H9 (cell line): ENCODE measurements around the gene UBE2L3. TPM values are rescaled to one million over a fixed set of nuclear protein-coding genes. Genes with fewer than 3 reads are reported as not detected.

Source experiments
- DNase-seq: peaks from one replicate; pipeline ENCODE4 v3.0.0-alpha.2; 2017
- H2AFZ ChIP-seq: one replicate; pipeline ENCODE4 v1.6.1; 2013; ENCODE audit warnings: mild to moderate bottlenecking, low read length, control low read depth, moderate library complexity
- H2AK5ac ChIP-seq: 2 replicates; pipeline ENCODE4 v1.6.1; 2013; ENCODE audit warnings: low read length, control low read depth, mixed read lengths; ENCODE audit not compliant: insufficient read length
- H2BK120ac ChIP-seq: one replicate; pipeline ENCODE4 v1.6.1; 2013; ENCODE audit warnings: low read depth, mild to moderate bottlenecking, low read length, control low read depth, inconsistent platforms; ENCODE audit not compliant: poor library complexity, severe bottlenecking
- H2BK12ac ChIP-seq: 2 replicates; pipeline ENCODE4 v1.6.1; 2013; ENCODE audit warnings: low read length, control low read depth, mixed read lengths, low read depth; ENCODE audit not compliant: insufficient read length
- H2BK15ac ChIP-seq: 2 replicates; pipeline ENCODE4 v1.6.1; 2013; ENCODE audit warnings: low read depth, low read length, control low read depth
- H2BK20ac ChIP-seq: one replicate; pipeline ENCODE4 v1.6.1; 2013; ENCODE audit warnings: low read depth, mild to moderate bottlenecking, low read length, control low read depth, inconsistent platforms; ENCODE audit not compliant: poor library complexity, severe bottlenecking
- H2BK5ac ChIP-seq: 2 replicates; pipeline ENCODE4 v1.6.1; 2013; ENCODE audit warnings: low read length, control low read depth, mixed read lengths; ENCODE audit not compliant: insufficient read length
- H3K14ac ChIP-seq: 2 replicates; pipeline ENCODE4 v1.6.1; 2013; ENCODE audit warnings: low read length, control low read depth; ENCODE audit not compliant: insufficient read depth
- H3K18ac ChIP-seq: 2 replicates; pipeline ENCODE4 v1.6.1; 2013; ENCODE audit warnings: low read depth, mild to moderate bottlenecking, mixed read lengths, low read length, control low read depth; ENCODE audit not compliant: insufficient read length
- H3K23ac ChIP-seq: 2 replicates; pipeline ENCODE4 v1.6.1; 2013; ENCODE audit warnings: low read length, control low read depth, mixed read lengths, low read depth; ENCODE audit not compliant: insufficient read length
- H3K23me2 ChIP-seq: 2 replicates; pipeline ENCODE4 v1.6.1; 2013; ENCODE audit warnings: low read depth, mild to moderate bottlenecking, mixed read lengths, low read length, control low read depth; ENCODE audit not compliant: insufficient read length, poor library complexity, severe bottlenecking
- H3K27ac ChIP-seq: 2 replicates; pipeline ENCODE4 v1.5.1; 2013; ENCODE audit warnings: low read length, control low read depth, mixed read lengths, low read depth; ENCODE audit not compliant: insufficient read length
- H3K27me3 ChIP-seq: 2 replicates; pipeline ENCODE4 v1.6.1; 2013; ENCODE audit warnings: low read length, control low read depth, inconsistent platforms; ENCODE audit not compliant: insufficient read depth
- H3K4ac ChIP-seq: 2 replicates; pipeline ENCODE4 v1.6.1; 2013; ENCODE audit warnings: low read depth, mild to moderate bottlenecking, control low read depth, inconsistent platforms, low read length, moderate library complexity
- H3K4me1 ChIP-seq: 2 replicates; pipeline ENCODE4 v1.6.1; 2013; ENCODE audit warnings: low read length, control low read depth, inconsistent platforms; ENCODE audit not compliant: insufficient read depth
- H3K4me2 ChIP-seq: 2 replicates; pipeline ENCODE4 v1.6.1; 2013; ENCODE audit warnings: low read length, control low read depth, mixed read lengths; ENCODE audit not compliant: insufficient read length, insufficient read depth
- H3K56ac ChIP-seq: 2 replicates; pipeline ENCODE4 v1.6.1; 2013; ENCODE audit warnings: low read depth, mild to moderate bottlenecking, mixed read lengths, low read length, control low read depth; ENCODE audit not compliant: insufficient read length
- H3K79me1 ChIP-seq: 2 replicates; pipeline ENCODE4 v1.6.1; 2013; ENCODE audit warnings: low read depth, mild to moderate bottlenecking, moderate library complexity, low read length, control low read depth, inconsistent platforms; ENCODE audit not compliant: insufficient read depth, poor library complexity, severe bottlenecking
- H3K79me2 ChIP-seq: 2 replicates; pipeline ENCODE4 v1.6.1; 2013; ENCODE audit warnings: low read length, control low read depth, inconsistent platforms; ENCODE audit not compliant: insufficient read depth
- H3K9ac ChIP-seq: 2 replicates; pipeline ENCODE4 v1.6.1; 2013; ENCODE audit warnings: low read length, control low read depth, mixed read lengths; ENCODE audit not compliant: insufficient read length; ENCODE audit errors: extremely low read depth
- H3K9me3 ChIP-seq: one replicate; pipeline ENCODE4 v1.6.1; 2013; ENCODE audit warnings: low read depth, low read length, inconsistent platforms; ENCODE audit not compliant: control insufficient read depth
- H3T11ph ChIP-seq: one replicate; pipeline ENCODE4 v1.6.1; 2013; ENCODE audit warnings: mild to moderate bottlenecking, low read length, control low read depth, inconsistent platforms
- H4K20me1 ChIP-seq: one replicate; pipeline ENCODE4 v1.6.1; 2013; ENCODE audit not compliant: control insufficient read depth, insufficient read length, insufficient read depth
- H4K5ac ChIP-seq: 2 replicates; pipeline ENCODE4 v1.6.1; 2013; ENCODE audit warnings: low read depth, mild to moderate bottlenecking, mixed read lengths, low read length, control low read depth; ENCODE audit not compliant: insufficient read length
- H4K8ac ChIP-seq: replicated peaks from 2 replicates; pipeline ENCODE4 v1.6.1; 2013; ENCODE audit warnings: low read length, control low read depth, mixed read lengths, low read depth; ENCODE audit not compliant: insufficient read length
- H4K91ac ChIP-seq: 2 replicates; pipeline ENCODE4 v1.6.1; 2013; ENCODE audit warnings: low read depth, mild to moderate bottlenecking, moderate library complexity, mixed read lengths, low read length, control low read depth; ENCODE audit not compliant: insufficient read length
- H3K27ac Mint-ChIP-seq, 3 experiments: 2 replicates in 2 of 3; 3 replicates in 1 of 3; pipeline ENCODE4 v1.8.0; 2020 to 2021; ENCODE audit warnings: mixed read lengths in 3 of 3, mild to moderate bottlenecking in 1 of 3, moderate library complexity in 1 of 3
- H3K27me3 Mint-ChIP-seq: 2 replicates; pipeline ENCODE4 v1.8.0; 2021; ENCODE audit warnings: low read depth, mild to moderate bottlenecking, moderate library complexity, mixed read lengths
- H3K36me3 Mint-ChIP-seq, 3 experiments: 2 replicates in 2 of 3; 3 replicates in 1 of 3; pipeline ENCODE4 v1.8.0; 2020 to 2021; ENCODE audit warnings: low read depth in 3 of 3, mixed read lengths in 3 of 3; ENCODE audit not compliant: insufficient read depth in 1 of 3
- H3K4me1 Mint-ChIP-seq, 2 experiments: 2 replicates each; pipeline ENCODE4 v1.8.0; 2020; ENCODE audit warnings: mixed read lengths in 2 of 2
- H3K4me3 Mint-ChIP-seq, 2 experiments: 2 replicates in 1 of 2; 3 replicates in 1 of 2; pipeline ENCODE4 v1.8.0; 2020 to 2021; ENCODE audit warnings: mild to moderate bottlenecking in 2 of 2, mixed read lengths in 2 of 2, moderate library complexity in 1 of 2
- H3K9me3 Mint-ChIP-seq, 2 experiments: 2 replicates in 1 of 2; 3 replicates in 1 of 2; pipeline ENCODE4 v1.8.0; 2020; ENCODE audit warnings: mild to moderate bottlenecking in 2 of 2, mixed read lengths in 2 of 2, moderate library complexity in 1 of 2
- WGBS: extraction: QIAGEN DNeasy Blood & Tissue Kit; methylation state at CpG from one replicate; pipeline ENCODE4 v1.1.7; 2013; ENCODE audit warnings: missing lambda C conversion rate, low lambda C conversion rate, mixed read lengths; ENCODE audit not compliant: insufficient read length; ENCODE audit errors: extremely low coverage; 5-methylcytosine and 5-hydroxymethylcytosine counted together
- total RNA-seq: library from RNA; stranded (reverse); gene quantifications from 2 replicates; pipeline ENCODE4 v1.2.1, GENCODE V29; 2021
- TF ChIP-seq, protein P1 (sequence below): fragments of 200-600 bp; sonication (generic); conservative IDR thresholded peaks from 3 replicates; pipeline ENCODE4 v1.8.0; 2021; ENCODE audit warnings: antibody characterized with exemption, mild to moderate bottlenecking

Gene UBE2L3
- total RNA-seq, 1 experiment from 2014 or later, result 79.7 TPM

DNA sequence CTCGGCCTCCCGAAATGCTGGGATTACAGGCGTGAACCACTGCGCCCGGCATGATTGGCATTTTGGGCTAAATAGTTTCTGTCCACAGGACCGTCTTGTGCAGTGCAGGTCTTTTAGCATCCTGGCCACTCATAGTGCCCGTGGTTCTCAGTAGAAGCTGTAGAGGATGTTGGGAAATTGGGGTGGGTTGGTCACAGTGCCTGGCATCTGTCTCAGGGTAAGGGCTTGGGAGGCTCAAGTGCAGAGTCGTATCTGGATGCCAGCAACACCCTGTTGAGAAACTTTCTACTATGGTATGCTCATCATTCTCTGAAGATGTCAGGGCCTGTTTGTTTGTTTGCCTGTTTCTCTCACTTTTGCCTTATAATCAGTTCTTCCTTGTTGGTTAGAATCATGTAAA lies 21.9 kb downstream of the UBE2L3 start:
- no CpG with 5 or more reads among the region's 8 CpGs for WGBS
- Histone ChIP-seq H2BK120ac (no peak overlapping the region), H3K23ac (no peak overlapping the region), H3K27me3 (no peaks in the 10 kb centered on the region), H3K9ac (no peak overlapping the region), H2BK12ac (no peak overlapping the region), H3T11ph (no peak overlapping the region), H4K5ac (no peak overlapping the region), H3K4me1 (no peaks in the 10 kb centered on the region), H3K14ac (no peak overlapping the region), H4K20me1 (no peaks in the 10 kb centered on the region), H2BK20ac (no peak overlapping the region), H3K4me2 (no peak overlapping the region), H3K79me1 (peaks cover 11% of the 10 kb centered on the region), H3K4ac (no peak overlapping the region), H2BK15ac (no peak overlapping the region), H2BK5ac (no peak overlapping the region), H4K8ac (no peak overlapping the region), H2AK5ac (no peak overlapping the region), H4K91ac (no peak overlapping the region), H3K9me3 (no peaks in the 10 kb centered on the region), H3K79me2 (peaks cover 53% of the 10 kb centered on the region; the same call in 1 of the 2 replicates), H3K27ac (no peak overlapping the region), H3K56ac (no peak overlapping the region), H3K23me2 (no peaks in the 10 kb centered on the region), H2AFZ (no peak overlapping the region), H3K18ac (no peak overlapping the region)
- Mint-ChIP-seq H3K4me3 (no peak overlapping the region), H3K4me1 (peaks cover 22 to 24% of the 10 kb centered on the region in 2 experiments), H3K9me3 (no peaks in the 10 kb centered on the region), H3K36me3 (peaks cover 18 to 32% (median 28%) of the 10 kb centered on the region in 3 experiments; a peak in 6 of 7 replicates), H3K27me3 (no peaks in the 10 kb centered on the region), H3K27ac (no peak overlapping the region; a peak in 1 of 7 replicates)
- TF ChIP-seq, protein P1, sequence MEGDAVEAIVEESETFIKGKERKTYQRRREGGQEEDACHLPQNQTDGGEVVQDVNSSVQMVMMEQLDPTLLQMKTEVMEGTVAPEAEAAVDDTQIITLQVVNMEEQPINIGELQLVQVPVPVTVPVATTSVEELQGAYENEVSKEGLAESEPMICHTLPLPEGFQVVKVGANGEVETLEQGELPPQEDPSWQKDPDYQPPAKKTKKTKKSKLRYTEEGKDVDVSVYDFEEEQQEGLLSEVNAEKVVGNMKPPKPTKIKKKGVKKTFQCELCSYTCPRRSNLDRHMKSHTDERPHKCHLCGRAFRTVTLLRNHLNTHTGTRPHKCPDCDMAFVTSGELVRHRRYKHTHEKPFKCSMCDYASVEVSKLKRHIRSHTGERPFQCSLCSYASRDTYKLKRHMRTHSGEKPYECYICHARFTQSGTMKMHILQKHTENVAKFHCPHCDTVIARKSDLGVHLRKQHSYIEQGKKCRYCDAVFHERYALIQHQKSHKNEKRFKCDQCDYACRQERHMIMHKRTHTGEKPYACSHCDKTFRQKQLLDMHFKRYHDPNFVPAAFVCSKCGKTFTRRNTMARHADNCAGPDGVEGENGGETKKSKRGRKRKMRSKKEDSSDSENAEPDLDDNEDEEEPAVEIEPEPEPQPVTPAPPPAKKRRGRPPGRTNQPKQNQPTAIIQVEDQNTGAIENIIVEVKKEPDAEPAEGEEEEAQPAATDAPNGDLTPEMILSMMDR, result no peak
- DNase-seq, result no peak
